Activated CD4-positive, alpha-beta T cell treated with anti-CD3 and anti-CD28 coated beads, Interleukin-10, Interleukin-2, amounts not matched to agents 100 ng/mL and 50 ng/mL, durations not matched to agents 16 hours and 8 hours (primary cell): ENCODE results near the gene GNA14.
"Not testable (repeated sequence)": the region's sequence is repeated elsewhere in the genome, so short reads cannot be mapped to it uniquely, and the experiment has no call there.

Experiments used
- DNase-seq: peaks from one replicate; pipeline ENCODE4 v3.0.0-alpha.2; 2020

GNA14 gene

DNA sequence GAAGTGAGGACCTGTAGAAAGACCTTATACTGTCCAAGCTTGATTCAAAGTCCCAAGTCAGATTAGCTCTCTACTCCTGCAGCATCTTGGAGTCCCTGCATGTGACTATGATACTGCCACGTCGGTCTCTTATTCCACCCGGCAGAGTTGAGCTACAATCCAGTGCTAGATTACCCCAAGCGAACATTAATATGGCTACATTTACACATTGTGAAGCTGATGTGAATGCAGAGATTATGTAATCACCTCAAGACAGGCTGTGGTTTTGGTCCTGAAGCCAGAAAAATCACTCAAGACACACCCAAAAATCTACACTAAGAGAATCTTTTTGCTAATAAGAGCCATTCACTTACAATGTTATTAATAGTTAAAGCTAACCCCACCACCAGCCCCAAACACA lies 116.7 kb downstream of the GNA14 start:
- no peak for DNase-seq

- DNase-seq, result no peak
These were observed 124.2 kb downstream of the GNA14 start for GRCh38 chr9:77523891-77524290.

DNA sequence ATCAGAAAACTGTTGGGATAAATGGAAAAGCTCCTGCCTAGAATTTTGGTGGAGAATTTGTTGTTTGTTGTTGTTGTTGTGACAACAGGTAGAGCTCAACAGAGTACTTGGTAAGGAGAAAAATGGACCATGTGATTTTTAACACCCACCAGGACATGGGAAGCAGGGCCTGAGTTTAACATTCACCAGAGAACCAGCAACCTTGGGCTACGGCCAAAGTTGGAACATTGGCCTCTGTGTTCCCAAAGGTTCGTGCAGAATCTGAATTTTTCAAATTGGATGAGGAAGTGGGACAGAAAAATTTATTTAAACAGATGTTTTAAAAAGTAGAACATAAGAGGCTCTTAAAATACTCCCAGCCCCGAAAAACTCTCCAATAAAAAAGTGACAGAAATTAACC lies 127.0 kb downstream of the GNA14 start:
- DNase-seq, result no peak

GRCh38 chr9:77518688-77519087 lies 129.4 kb downstream of the GNA14 start:
- no peak for DNase-seq

GRCh38 chr9:77516781-77517180 lies 131.3 kb downstream of the GNA14 start:
- no peak for DNase-seq

DNA sequence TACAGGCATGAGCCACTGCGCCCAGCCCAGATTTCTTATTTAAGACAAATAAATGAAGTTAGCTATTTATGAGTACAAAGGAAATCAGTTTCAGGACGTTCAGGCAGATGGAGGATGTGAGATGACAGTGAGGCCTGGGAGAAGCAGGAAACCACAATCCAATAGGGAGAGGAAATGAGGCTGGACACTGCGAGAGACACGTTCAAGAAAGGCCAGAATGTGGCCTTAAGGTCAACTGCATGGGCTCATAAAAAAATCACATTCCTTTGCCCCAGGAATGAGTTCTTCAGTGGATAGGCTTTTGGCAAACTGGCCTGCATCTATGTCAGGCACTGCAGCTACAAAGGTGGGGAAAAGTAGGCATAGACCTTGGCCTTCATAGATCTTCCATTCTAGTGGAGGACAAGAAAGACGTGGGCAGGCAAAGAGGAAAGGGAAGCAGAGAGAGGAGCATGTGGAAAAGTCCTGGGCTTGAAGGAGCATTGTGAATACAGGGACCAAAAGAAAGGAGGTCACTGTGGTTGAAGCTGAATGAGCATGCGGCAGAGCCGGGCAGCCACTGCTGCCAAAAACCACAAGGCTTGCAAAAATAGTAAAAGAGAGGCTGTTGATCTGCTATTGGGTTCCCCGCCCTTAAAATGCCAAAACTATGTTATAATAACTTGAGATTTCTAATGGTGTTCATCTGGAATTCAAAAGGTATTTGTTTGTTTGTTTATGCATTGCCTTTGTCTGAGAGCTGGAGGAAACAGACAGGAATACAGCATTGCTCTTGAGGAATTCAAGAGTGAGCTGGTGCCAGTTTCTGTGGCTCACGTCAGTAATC lies 133.0 kb downstream of the GNA14 start:
- no peak for DNase-seq

GRCh38 chr9:77513457-77513856 lies 134.7 kb downstream of the GNA14 start:
- DNase-seq, result no peak

DNA sequence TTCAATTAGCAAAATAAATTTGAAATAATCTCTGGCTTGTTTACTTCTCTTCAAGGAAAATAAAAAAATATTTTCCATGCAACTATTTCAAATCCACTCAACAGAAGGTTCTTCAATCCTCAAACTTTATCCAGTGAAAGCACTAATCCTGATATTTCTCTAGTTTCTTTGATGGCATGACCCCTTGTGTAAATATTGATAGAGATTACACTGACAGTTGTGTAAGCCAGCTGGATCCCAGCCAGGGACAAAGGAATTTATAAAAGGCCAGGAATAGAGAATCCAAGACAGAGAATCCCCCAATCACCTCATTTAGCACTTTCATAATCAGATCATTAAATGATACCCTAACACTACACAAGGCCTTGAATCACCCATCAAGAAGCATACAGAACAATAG lies 135.2 kb downstream of the GNA14 start:
- no peak for DNase-seq

GRCh38 chr9:77511525-77511924 lies 136.6 kb downstream of the GNA14 start:
- no peak for DNase-seq

DNA sequence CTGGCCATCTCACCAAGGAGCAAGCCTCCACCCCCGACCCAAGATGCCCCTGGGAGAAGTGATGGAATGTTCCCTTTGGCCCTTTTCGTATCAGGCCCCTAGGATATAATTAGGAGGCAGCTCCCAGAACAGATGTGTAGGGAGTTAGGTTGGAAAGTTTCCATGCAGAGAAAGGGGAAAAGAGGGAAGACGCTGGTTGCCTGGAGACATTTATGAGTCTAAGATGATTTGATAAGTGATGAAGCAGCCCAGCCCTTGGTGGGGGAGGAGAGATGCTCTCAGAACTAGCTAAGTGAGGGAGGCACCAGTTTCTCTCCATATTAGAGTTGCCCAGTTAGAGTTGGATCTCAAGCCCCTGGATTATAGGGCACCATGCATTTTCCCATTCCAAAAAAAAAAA lies 137.5 kb downstream of the GNA14 start:
- DNase-seq, result no peak

GRCh38 chr9:77508396-77508795 lies 139.7 kb downstream of the GNA14 start:
- no peak for DNase-seq

- no peak for DNase-seq
These were observed 140.7 kb downstream of the GNA14 start for GRCh38 chr9:77507212-77507961.

- no peak for DNase-seq
These were observed 142.9 kb downstream of the GNA14 start for GRCh38 chr9:77505232-77505631.

GRCh38 chr9:77502568-77502967 lies 145.6 kb downstream of the GNA14 start:
- no peak for DNase-seq

DNA sequence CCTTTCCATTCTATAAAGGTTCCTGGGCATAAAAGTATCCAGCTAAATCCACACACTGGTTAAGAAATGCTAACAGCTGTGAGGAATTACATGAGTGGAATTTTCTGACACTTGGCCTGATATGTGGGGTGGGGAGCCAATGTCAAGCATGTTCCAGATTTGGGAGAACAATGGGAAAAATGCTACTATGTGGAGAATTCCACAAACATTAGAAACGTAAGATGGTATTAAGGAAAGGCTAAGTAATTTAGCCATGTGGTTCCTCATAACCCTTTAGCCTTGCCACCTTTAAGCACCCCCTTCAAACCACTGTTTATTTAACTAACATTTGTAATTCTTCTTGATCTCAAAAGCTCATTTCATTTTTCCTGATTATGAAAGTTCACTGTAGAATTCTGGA lies 149.2 kb downstream of the GNA14 start:
- no peak for DNase-seq

DNA sequence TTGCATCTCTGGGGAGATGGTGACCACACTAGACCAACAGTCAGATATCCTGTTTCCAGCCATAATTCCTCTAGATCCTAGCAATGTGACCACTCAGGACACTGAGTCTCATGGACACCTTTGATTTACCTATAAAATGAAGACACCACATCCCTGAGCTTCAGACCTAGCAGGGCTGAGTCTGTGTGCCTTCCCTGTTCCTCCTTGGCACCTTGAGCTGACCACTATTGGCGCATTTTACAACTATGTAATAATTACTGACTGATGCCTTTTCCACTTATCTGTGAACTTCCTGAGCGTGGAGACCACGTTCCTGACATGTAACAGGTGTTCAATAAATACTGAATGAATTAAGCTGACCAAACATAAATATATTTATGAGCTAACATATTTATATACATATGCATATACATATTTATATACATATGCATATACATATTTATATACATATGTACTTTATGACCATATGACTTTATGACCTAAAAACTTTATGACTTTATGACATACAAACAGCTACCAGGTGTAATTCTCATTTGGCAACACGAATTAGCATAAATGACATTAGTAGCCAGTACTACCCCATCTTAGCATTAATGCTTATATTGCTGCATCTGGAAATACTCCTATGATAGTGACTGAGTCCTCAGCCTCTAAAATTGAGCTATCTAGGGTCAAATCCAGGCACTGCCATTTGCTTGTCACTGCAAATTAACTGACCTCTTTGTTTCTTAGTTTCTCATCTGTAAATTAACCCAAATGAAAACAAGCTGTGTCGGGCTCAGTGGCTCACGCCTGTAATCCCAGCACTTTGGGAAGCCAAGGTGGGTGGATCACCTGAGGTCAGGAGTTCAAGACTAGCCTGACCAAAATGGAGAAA lies 150.6 kb downstream of the GNA14 start:
- DNase-seq, result no peak

DNA sequence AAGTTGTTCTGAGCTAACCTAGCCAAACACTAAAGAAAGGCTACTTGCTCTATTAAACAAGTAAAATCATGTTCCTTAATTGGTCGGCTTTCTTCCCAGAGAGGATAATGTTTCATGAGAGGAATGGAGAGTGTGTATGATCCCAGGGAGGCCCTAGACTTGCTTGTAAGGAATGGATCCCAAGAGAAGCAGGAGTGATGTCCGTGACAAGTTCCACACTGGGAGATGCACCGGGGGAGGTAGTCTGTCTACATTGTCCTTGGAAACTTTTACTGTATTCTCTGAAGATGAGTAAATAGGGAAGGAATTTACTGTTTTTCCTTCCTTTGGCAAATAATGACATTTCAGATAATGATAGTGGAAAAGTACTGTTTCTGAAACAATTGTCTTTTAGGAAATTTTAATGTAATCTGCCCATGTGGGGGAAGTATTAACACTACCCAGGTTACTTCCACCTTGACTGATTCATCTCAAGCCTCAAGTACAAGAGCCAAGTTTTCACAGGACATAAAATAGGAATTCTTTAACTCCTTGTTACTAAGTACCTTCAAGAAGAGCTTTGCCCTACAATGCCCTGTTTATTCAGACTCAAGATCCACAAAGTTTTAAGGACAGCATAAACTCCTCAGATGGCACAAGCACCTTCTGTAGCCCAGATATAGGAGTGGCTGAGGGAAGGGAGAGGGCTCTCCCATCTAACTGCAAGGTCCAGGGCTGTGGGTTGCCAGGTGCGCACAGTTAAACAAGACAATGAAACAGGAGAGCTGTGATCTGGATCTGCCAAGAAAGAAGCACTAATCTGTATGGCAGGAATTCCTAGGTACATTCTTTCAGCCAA lies 152.1 kb downstream of the GNA14 start:
- no peak for DNase-seq

- not testable (repeated sequence) for DNase-seq
These were observed 157.8 kb downstream of the GNA14 start for GRCh38 chr9:77490279-77490678.

GRCh38 chr9:77489405-77490163 lies 158.5 kb downstream of the GNA14 start:
- peak; percentile 30 for DNase-seq

GRCh38 chr9:77488439-77489126 lies 159.5 kb downstream of the GNA14 start:
- DNase-seq, result peak; percentile 59

DNA sequence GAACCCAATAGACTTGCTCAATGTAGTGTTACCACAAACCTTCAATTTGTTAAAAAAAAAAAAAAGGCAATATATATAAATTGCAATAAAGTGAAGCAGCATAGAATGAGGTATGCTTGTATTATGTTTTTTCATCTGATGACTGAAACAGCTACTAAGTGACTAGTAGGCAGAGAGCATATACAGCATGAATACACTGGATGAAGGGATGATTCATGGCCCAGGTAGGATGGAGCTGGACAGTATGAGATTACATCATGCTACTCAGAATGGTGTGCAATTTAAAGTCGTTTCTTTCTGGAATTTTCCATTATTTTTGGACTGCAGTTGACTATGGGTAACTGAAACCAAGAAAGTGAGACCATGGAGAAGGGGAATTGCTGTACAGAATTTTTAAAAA lies 161.2 kb downstream of the GNA14 start:
- DNase-seq, result peak; percentile 58
